ENCODE measurements around the gene NELL2. TPM values are rescaled to one million over a fixed set of nuclear protein-coding genes. Genes with fewer than 3 reads are reported as not detected.

NELL2 gene
- total RNA-seq, 1 donor from 2014 or later: 0.55 TPM

DNA sequence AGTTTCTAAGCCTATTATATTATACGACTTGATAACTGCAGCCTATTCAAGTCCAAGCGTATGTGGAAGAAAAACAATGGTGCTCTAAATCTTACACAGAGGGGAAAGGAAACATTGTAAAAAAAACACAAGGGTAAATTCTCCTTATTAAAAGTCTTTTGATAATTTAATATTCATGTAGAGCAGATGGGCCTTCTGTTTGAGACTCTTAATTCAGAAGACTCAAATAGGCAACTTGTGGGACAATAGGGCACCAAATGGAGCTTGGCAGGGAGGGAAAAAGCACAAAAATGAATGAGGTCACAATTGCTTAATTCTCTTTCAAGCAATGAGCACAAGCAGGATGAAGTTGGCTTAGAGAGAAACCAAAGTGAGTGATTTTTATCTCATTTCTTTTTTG, 159.4 kb downstream of the NELL2 start:
- no peaks in the 10 kb centered on the region for H3K36me3 ChIP-seq
- intact Hi-C loops (cut with micrococcal nuclease): no loop called here
- no peaks in the 10 kb centered on the region for H3K27me3 ChIP-seq (ENCODE audit: low read depth)
- no peaks in the 10 kb centered on the region for H3K4me1 ChIP-seq
- H3K27ac ChIP-seq (replicated peaks): no peak overlapping the region
- no peak for TF ChIP-seq CTCF (IDR thresholded peaks at IDR 0.05; ENCODE audit: borderline replicate concordance)
- no peak overlapping the region for H3K4me3 ChIP-seq
- no peaks in the 10 kb centered on the region for H3K9me3 ChIP-seq (replicated peaks)
- no peak for DNase-seq

- H3K4me1 ChIP-seq: no peaks in the 10 kb centered on the region
- no peak overlapping the region for H3K4me3 ChIP-seq
- no peak for TF ChIP-seq CTCF (IDR thresholded peaks at IDR 0.05; ENCODE audit: borderline replicate concordance)
- no peaks in the 10 kb centered on the region for H3K9me3 ChIP-seq (replicated peaks)
- H3K27ac ChIP-seq (replicated peaks): no peak overlapping the region
- no peak for DNase-seq
- intact Hi-C loops (cut with micrococcal nuclease): no loop called here
- no peaks in the 10 kb centered on the region for H3K27me3 ChIP-seq (ENCODE audit: low read depth)
- no peaks in the 10 kb centered on the region for H3K36me3 ChIP-seq
These were observed 164.4 kb downstream of the NELL2 start for GRCh38 chr12:44711736-44712135.

GRCh38 chr12:44709166-44709565, 166.9 kb downstream of the NELL2 start:
- intact Hi-C loops (cut with micrococcal nuclease): no loop called here
- no peak overlapping the region for H3K27ac ChIP-seq (replicated peaks)
- H3K27me3 ChIP-seq (ENCODE audit: low read depth): no peaks in the 10 kb centered on the region
- DNase-seq: no peak
- H3K36me3 ChIP-seq: no peaks in the 10 kb centered on the region
- no peak overlapping the region for H3K4me3 ChIP-seq
- no peak for TF ChIP-seq CTCF (IDR thresholded peaks at IDR 0.05; ENCODE audit: borderline replicate concordance)
- H3K9me3 ChIP-seq (replicated peaks): no peaks in the 10 kb centered on the region
- H3K4me1 ChIP-seq: no peaks in the 10 kb centered on the region

- Histone ChIP-seq H3K9me3 (replicated peaks) (no peaks in the 10 kb centered on the region), H3K4me1 (no peaks in the 10 kb centered on the region), H3K27ac (replicated peaks) (no peak overlapping the region), H3K36me3 (no peaks in the 10 kb centered on the region), H3K27me3 (ENCODE audit: low read depth) (no peaks in the 10 kb centered on the region), H3K4me3 (no peak overlapping the region)
- intact Hi-C loops (cut with micrococcal nuclease): no loop called here
- no peak for TF ChIP-seq CTCF (IDR thresholded peaks at IDR 0.05; ENCODE audit: borderline replicate concordance)
- no peak for DNase-seq
These were observed 167.9 kb downstream of the NELL2 start for GRCh38 chr12:44708218-44708617.

- no peak for TF ChIP-seq CTCF (IDR thresholded peaks at IDR 0.05; ENCODE audit: borderline replicate concordance)
- Histone ChIP-seq H3K36me3 (no peaks in the 10 kb centered on the region), H3K4me3 (no peak overlapping the region), H3K4me1 (no peaks in the 10 kb centered on the region), H3K27me3 (ENCODE audit: low read depth) (no peaks in the 10 kb centered on the region), H3K27ac (replicated peaks) (no peak overlapping the region), H3K9me3 (replicated peaks) (no peaks in the 10 kb centered on the region)
- DNase-seq: no peak
- intact Hi-C loops (cut with micrococcal nuclease): no loop called here
These were observed 172.8 kb downstream of the NELL2 start for GRCh38 chr12:44703182-44703910.

Data from left ventricle myocardium inferior (tissue), 1 donor.